Right ventricle myocardium superior (tissue), 1 donor: Measurements from ENCODE around the gene COPS8. TPM values are rescaled to one million over a fixed set of nuclear protein-coding genes. Genes with fewer than 3 reads are reported as not detected.

Experiments
- ATAC-seq: fragments of 200-7000 bp; cut with Tn5 transposase; one replicate; pipeline ENCODE4 v1.9.1; 2020; ENCODE audit warnings: mild to moderate bottlenecking; ENCODE audit not compliant: poor library complexity
- DNase-seq: peaks from one replicate; pipeline ENCODE4 v3.0.0-alpha.2; 2020
- intact Hi-C: fragments of 100-400 bp; cut with DNase I; formaldehyde crosslinking; loops from one replicate; pipeline ENCODE4 v1.11.2; 2022
- total RNA-seq: library from RNA; stranded (reverse); fragmentation: NEBNext Ultra II Directional; extraction: Animal tissue kit (Norgen Biotek cat#: 25700); gene quantifications from one replicate; pipeline ENCODE4 v1.2.1, GENCODE V29; 2021
- donor health status: DM: no; HTN: yes; CAD: no; lungs with severe emphysema.

The COPS8 gene
- total RNA-seq, 1 donor from 2014 or later = 85.8 TPM

DNA sequence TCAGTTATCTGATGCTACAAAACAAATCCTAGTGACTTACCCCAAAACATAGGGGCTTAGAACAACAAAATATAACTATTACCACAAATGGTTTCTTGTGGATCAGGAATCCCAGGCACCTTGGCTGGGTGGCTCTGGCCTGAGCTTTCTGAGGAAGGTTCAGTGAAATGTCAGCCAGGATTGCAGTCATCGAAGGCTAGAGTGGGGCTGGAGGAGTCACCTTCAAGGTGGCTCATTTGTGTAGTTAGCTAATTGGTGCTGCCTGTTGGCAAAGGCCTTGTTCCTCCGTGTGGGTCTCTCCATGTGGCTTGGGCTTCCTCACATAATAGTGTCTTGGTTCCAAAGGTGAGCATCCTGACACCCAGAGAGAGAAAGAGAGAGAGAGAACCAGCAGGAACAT, 57.4 kb downstream of the COPS8 start:
- ATAC-seq (peak; percentile 15), DNase-seq (no peak)
- intact Hi-C loops = no loop called here

DNA sequence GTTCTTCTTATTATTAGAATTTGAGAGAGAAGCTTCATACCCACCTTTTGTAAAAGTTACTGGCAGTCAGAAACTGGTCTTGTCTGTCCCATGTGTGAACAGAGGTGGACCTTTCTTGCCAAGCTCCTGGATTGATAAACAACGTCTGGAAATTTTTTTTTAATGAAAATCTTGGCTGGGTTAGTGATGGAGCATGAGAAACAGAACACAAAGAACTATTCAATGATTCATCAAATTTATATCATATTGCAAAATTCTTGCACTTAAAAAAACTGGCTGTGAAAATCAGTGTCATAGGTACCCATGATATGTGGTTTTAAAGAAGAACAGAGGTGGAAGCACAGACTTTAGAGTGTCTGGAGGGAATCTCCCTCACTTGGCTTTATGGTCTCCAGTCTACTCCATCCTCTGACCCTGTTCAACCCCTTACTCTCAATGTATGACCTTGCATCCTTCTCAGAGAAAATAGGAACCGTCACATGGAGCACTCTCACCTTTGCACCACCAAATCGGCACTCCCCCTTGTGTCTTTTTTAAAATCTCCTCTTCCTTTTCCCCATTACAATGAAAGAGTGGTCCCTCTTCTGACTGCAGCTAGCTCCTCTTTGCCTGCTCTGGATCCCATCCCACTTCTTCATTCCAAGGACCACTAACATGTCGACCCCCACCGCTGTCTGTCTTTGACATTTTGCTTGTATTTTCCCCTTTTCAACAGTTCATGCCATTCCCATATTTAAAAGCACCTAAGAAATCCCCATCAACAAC, 58.2 kb downstream of the COPS8 start:
- DNase-seq (no peak), ATAC-seq (peak; percentile 79)
- intact Hi-C loops = no loop called here

DNA sequence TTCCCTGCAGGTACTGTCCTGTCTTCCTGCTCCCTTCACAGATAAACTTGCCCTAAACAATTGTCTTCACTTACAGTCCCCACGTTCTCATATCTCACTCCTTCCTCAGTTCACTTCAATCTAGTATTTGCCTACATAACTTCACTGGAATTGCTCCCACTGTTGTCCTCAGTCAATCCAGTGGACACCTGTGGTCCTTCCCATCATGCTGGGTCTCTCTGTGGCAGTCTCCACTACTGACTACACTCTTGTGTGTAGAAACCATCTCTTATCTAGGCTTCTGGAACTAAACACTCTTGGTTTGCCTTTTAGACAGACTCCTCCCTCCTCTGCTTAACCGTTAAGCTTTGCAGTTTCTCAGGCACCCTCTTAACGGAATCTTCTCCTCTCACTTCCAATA, 58.8 kb downstream of the COPS8 start:
- ATAC-seq = no peak
- no peak for DNase-seq
- intact Hi-C loops = no loop called here

DNA sequence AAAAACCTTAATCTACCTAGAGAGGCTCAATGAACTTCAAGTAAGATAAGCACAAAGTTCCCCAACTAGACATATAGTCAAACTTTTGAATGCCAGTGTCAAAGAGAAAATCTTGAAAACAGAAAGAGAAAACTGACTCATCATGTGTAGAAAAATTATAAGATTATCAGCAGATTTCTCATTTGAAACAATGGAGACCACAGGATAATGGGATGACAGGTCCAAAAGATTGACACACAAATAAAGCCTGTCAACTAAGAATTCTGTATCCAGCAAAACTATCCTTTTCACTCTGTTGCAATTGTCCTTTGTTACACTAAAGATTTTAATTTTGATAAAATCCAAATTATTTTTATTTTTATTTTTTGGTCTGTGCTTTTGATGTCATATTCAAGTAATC, 61.6 kb downstream of the COPS8 start:
- DNase-seq = no peak
- ATAC-seq = no peak
- intact Hi-C loops = no loop called here

DNA sequence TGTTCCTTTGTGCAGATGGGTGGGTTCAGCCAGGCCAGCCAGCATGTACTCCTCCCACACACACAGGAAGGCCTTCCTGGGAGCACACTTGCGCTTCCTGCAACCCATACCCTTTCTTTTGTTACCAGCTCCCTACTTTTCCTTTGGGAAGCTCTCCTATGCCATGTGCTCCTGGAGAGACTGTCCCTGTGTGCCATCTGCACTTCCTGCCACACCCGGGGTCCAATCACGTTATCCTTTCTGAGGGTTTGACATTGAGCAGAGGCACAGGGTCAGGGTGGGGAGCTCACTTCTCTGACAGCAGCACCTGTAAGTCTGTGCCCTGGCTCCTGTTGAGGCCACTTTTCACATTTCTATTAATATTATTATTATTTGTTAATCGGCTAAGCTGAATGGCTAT, 62.9 kb downstream of the COPS8 start:
- no peak for DNase-seq
- no peak for ATAC-seq
- intact Hi-C loops = no loop called here

DNA sequence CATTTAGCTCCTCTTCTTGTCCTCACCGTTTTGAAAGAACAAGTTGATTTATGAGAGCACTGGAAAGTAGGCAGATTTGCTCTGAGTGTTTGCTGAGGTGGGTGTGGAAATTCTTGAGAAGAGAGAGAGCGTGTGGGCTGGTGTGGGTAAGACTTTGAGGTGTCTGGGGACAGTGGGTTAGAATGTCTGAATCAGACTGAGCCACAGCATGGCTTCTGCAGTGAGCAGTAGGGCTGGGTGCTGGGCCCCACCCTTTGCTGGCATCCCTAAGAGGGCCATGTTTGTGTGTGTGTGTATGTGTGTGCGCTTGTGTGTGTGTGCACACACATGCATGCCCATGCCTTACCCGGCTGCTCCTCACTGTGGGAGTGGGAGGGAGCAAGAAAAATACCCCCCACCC, 63.7 kb downstream of the COPS8 start:
- DNase-seq (no peak), ATAC-seq (no peak)
- intact Hi-C loops = no loop called here
